Neural progenitor cell (in vitro differentiated cells): ENCODE results near the gene NARS2. TPM values are rescaled to one million over a fixed set of nuclear protein-coding genes. Genes with fewer than 3 reads are reported as not detected.

Experiments
- DNase-seq: peaks from one replicate; pipeline ENCODE4 v3.0.0-alpha.2; 2016; ENCODE audit warnings: low spot score
- H2AFZ ChIP-seq: fragments of 200-600 bp; sonication (generic); replicated peaks from 2 replicates; pipeline ENCODE4 v1.6.1; 2016; ENCODE audit warnings: antibody characterized with exemption
- H3F3A ChIP-seq: fragments of 200-600 bp; sonication (generic); 2 replicates; pipeline ENCODE4 v1.6.1; 2016; ENCODE audit warnings: antibody characterized with exemption, low read depth
- H3K27ac ChIP-seq: fragments of 200-600 bp; sonication (generic); 2 replicates; pipeline ENCODE4 v1.5.1; 2016; ENCODE audit warnings: mild to moderate bottlenecking
- H3K27me3 ChIP-seq: fragments of 200-600 bp; sonication (generic); 2 replicates; pipeline ENCODE4 v1.6.1; 2016; ENCODE audit warnings: mild to moderate bottlenecking, moderate library complexity
- H3K36me3 ChIP-seq: fragments of 200-600 bp; sonication (generic); 2 replicates; pipeline ENCODE4 v1.5.1; 2016
- H3K4me1 ChIP-seq: fragments of 200-600 bp; sonication (generic); 2 replicates; pipeline ENCODE4 v1.6.1; 2016; ENCODE audit warnings: mixed run types
- H3K4me2 ChIP-seq: fragments of 200-600 bp; sonication (generic); 2 replicates; pipeline ENCODE4 v1.6.1; 2016
- H3K4me3 ChIP-seq: fragments of 200-600 bp; sonication (generic); 2 replicates; pipeline ENCODE4 v1.5.1; 2016
- H3K79me2 ChIP-seq: fragments of 200-600 bp; sonication (generic); 2 replicates; pipeline ENCODE4 v1.6.1; 2016; ENCODE audit warnings: low read depth
- H3K9ac ChIP-seq: fragments of 200-600 bp; sonication (generic); 2 replicates; pipeline ENCODE4 v1.6.1; 2016
- H3K9me3 ChIP-seq: fragments of 200-600 bp; sonication (generic); 2 replicates; pipeline ENCODE4 v1.5.1; 2016; ENCODE audit warnings: low read depth
- H4K20me1 ChIP-seq: fragments of 200-600 bp; sonication (generic); 2 replicates; pipeline ENCODE4 v1.6.1; 2016; ENCODE audit warnings: low read depth
- H3K27ac Mint-ChIP-seq: 3 replicates; pipeline ENCODE4 v1.8.0; 2021; ENCODE audit warnings: mixed read lengths
- H3K27me3 Mint-ChIP-seq: 2 replicates; pipeline ENCODE4 v1.8.0; 2022; ENCODE audit warnings: low read depth, mild to moderate bottlenecking, inconsistent platforms, moderate library complexity, mixed read lengths; ENCODE audit not compliant: insufficient read depth
- H3K36me3 Mint-ChIP-seq: 3 replicates; pipeline ENCODE4 v1.8.0; 2021; ENCODE audit warnings: mixed read lengths
- H3K4me1 Mint-ChIP-seq: 3 replicates; pipeline ENCODE4 v1.8.0; 2021; ENCODE audit warnings: mixed read lengths
- H3K4me3 Mint-ChIP-seq: 3 replicates; pipeline ENCODE4 v1.8.0; 2021; ENCODE audit warnings: mild to moderate bottlenecking, moderate library complexity, mixed read lengths
- H3K9me3 Mint-ChIP-seq: 3 replicates; pipeline ENCODE4 v1.8.0; 2020; ENCODE audit warnings: mixed read lengths
- EZH2 ChIP-seq: fragments of 200-600 bp; sonication (generic); IDR thresholded peaks from 2 replicates; pipeline ENCODE4 v1.6.1; 2017; ENCODE audit warnings: antibody characterized with exemption, mild to moderate bottlenecking, moderate library complexity
- EZH2phosphoT487 ChIP-seq: fragments of 200-600 bp; sonication (generic); IDR thresholded peaks from 2 replicates; pipeline ENCODE4 v1.6.1; 2017; ENCODE audit warnings: antibody characterized with exemption
- total RNA-seq: library from RNA; depleted of rRNA; stranded (reverse); fragments of >200 nt; gene quantifications from 2 replicates; pipeline ENCODE4 v1.2.3, GENCODE V29; 2015; ENCODE audit warnings: low replicate concordance
- TF ChIP-seq, protein P1 (sequence below): fragments of 200-600 bp; sonication (generic); IDR thresholded peaks from 2 replicates; pipeline ENCODE4 v1.5.1; 2017; ENCODE audit warnings: antibody characterized with exemption, mild to moderate bottlenecking

Gene NARS2
- total RNA-seq, 1 donor from 2014 or later = 53.0 TPM

GRCh38 chr11:78547931-78548705 lies 26.5 kb downstream of the NARS2 start:
- Mint-ChIP-seq H3K4me1 (peaks cover 7% of the 10 kb centered on the region), H3K27me3 (no peaks in the 10 kb centered on the region), H3K27ac (no peak overlapping the region), H3K4me3 (no peak overlapping the region), H3K9me3 (peaks cover 2% of the 10 kb centered on the region), H3K36me3 (peaks cover 11% of the 10 kb centered on the region)
- no peak for TF ChIP-seq EZH2phosphoT487
- TF ChIP-seq EZH2 = no peak
- TF ChIP-seq, protein P1, sequence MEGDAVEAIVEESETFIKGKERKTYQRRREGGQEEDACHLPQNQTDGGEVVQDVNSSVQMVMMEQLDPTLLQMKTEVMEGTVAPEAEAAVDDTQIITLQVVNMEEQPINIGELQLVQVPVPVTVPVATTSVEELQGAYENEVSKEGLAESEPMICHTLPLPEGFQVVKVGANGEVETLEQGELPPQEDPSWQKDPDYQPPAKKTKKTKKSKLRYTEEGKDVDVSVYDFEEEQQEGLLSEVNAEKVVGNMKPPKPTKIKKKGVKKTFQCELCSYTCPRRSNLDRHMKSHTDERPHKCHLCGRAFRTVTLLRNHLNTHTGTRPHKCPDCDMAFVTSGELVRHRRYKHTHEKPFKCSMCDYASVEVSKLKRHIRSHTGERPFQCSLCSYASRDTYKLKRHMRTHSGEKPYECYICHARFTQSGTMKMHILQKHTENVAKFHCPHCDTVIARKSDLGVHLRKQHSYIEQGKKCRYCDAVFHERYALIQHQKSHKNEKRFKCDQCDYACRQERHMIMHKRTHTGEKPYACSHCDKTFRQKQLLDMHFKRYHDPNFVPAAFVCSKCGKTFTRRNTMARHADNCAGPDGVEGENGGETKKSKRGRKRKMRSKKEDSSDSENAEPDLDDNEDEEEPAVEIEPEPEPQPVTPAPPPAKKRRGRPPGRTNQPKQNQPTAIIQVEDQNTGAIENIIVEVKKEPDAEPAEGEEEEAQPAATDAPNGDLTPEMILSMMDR = no peak
- Histone ChIP-seq H3K36me3 (no peaks in the 10 kb centered on the region), H3K9ac (no peak overlapping the region), H2AFZ (no peak overlapping the region), H3K4me1 (peaks cover 23% of the 10 kb centered on the region), H3F3A (peaks cover 15% of the 10 kb centered on the region), H3K27me3 (no peaks in the 10 kb centered on the region), H3K4me3 (no peak overlapping the region), H3K79me2 (peaks cover 46% of the 10 kb centered on the region), H4K20me1 (no peaks in the 10 kb centered on the region), H3K9me3 (no peaks in the 10 kb centered on the region), H3K27ac (no peak overlapping the region), H3K4me2 (no peak overlapping the region)
- no peak for DNase-seq

- TF ChIP-seq EZH2 = no peak
- TF ChIP-seq EZH2phosphoT487 = no peak
- TF ChIP-seq, protein P1 = no peak
- no peak overlapping the region for H2AFZ ChIP-seq
- no peak overlapping the region for H3K4me2 ChIP-seq
- Mint-ChIP-seq H3K27ac (no peak overlapping the region), H3K4me1 (no peaks in the 10 kb centered on the region), H3K36me3 (peaks cover 15% of the 10 kb centered on the region), H3K9me3 (peaks cover 2% of the 10 kb centered on the region), H3K4me3 (no peak overlapping the region), H3K27me3 (no peaks in the 10 kb centered on the region)
- H4K20me1 ChIP-seq = no peaks in the 10 kb centered on the region
- no peak for DNase-seq
- no peaks in the 10 kb centered on the region for H3K27me3 ChIP-seq
- H3K4me1 ChIP-seq = no peaks in the 10 kb centered on the region
- no peak overlapping the region for H3K4me3 ChIP-seq
- H3K36me3 ChIP-seq = no peaks in the 10 kb centered on the region
- no peaks in the 10 kb centered on the region for H3K9me3 ChIP-seq
- H3K27ac ChIP-seq = no peak overlapping the region
- H3K9ac ChIP-seq = no peak overlapping the region
- peaks cover 8% of the 10 kb centered on the region for H3K79me2 ChIP-seq
- H3F3A ChIP-seq = no peaks in the 10 kb centered on the region
These were observed 32.7 kb downstream of the NARS2 start for GRCh38 chr11:78542007-78542406.

- no peak overlapping the region for H3K4me3 ChIP-seq
- H3K9ac ChIP-seq = no peak overlapping the region
- no peaks in the 10 kb centered on the region for H3K27me3 ChIP-seq
- no peak overlapping the region for H3K27ac ChIP-seq
- Mint-ChIP-seq H3K27me3 (no peaks in the 10 kb centered on the region), H3K4me3 (no peak overlapping the region), H3K36me3 (peaks cover 15% of the 10 kb centered on the region), H3K27ac (no peak overlapping the region), H3K4me1 (no peaks in the 10 kb centered on the region), H3K9me3 (peaks cover 2% of the 10 kb centered on the region)
- no peak overlapping the region for H3K4me2 ChIP-seq
- TF ChIP-seq EZH2phosphoT487 (no peak), EZH2 (no peak)
- TF ChIP-seq, protein P1 = no peak
- H3K4me1 ChIP-seq = no peaks in the 10 kb centered on the region
- no peak overlapping the region for H2AFZ ChIP-seq
- H3K36me3 ChIP-seq = no peaks in the 10 kb centered on the region
- no peaks in the 10 kb centered on the region for H4K20me1 ChIP-seq
- no peaks in the 10 kb centered on the region for H3F3A ChIP-seq
- H3K9me3 ChIP-seq = no peaks in the 10 kb centered on the region
- H3K79me2 ChIP-seq = peaks cover 4% of the 10 kb centered on the region
- DNase-seq = no peak
These were observed 33.1 kb downstream of the NARS2 start for GRCh38 chr11:78541537-78541936.
